Activated CD4-positive, alpha-beta T cell treated with anti-CD3 and anti-CD28 coated beads for 4 hours (primary cell): ENCODE measurements around the gene VEGFB.

ENCODE experiments used
- DNase-seq, 2 donors: peaks; one replicate each; pipeline ENCODE4 v3.0.0-alpha.2; 2020

Gene VEGFB

GRCh38 chr11:64284962-64285884 is 50.8 kb downstream of the VEGFB start, which contains the start of gene GPR137:
Gene GPR137 (plus strand): TSS chr11:64285848. CDS start chr11:64286525, 677 bp downstream.
- DNase-seq, result peak; percentile 90 to 91

DNA sequence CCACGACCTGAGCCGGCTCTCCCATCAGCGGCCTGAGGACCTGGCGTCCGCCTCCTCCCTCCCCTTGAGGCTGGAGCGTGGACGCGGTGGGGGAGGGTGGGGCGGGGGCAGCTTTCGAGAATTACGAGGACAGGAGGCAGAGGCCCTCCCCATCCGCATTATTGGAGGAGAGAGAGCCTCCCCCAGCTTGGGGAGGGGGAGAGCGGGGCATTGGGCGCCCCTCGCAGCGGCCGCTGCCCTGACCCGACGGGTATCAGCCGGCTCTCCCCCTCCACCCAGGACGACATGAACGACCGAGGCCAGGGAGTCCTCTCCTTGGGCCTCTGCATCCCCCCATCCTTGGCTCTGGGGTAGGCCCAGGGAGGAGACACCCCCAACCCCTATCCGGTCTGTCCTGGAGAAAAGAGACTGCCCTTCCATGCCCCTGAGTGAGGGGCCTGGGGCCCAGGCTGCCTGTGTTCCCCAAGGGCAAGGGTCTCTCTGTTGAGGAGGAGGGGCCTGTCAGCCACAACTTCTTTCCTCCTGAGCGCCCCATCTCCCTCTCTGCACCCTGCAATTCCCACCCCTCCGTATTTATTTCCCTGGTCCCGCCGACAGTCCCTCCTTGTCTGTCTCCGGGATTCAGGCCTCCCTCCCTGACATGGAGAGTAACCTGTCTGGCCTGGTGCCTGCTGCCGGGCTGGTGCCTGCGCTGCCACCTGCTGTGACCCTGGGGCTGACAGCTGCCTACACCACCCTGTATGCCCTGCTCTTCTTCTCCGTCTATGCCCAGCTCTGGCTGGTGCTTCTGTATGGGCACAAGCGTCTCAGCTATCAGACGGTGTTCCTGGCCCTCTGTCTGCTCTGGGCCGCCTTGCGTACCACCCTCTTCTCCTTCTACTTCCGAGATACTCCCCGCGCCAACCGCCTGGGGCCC is 51.8 kb downstream of the VEGFB start:
- no peak for DNase-seq

DNA sequence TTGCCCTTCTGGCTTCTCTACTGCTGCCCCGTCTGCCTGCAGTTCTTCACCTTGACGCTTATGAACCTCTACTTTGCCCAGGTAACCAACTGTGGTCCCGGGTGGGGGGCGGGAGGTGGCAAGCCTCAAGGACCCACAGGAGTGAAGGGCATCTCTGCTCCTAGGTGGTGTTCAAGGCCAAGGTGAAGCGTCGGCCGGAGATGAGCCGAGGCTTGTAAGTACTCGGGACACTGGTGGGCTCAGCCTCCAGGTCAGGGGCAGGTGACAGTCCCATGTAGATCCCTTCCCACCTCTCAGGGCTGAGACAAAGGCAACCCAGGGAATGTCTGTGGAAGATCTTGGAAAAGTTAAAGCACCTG is 52.4 kb downstream of the VEGFB start:
- no peak for DNase-seq

DNA sequence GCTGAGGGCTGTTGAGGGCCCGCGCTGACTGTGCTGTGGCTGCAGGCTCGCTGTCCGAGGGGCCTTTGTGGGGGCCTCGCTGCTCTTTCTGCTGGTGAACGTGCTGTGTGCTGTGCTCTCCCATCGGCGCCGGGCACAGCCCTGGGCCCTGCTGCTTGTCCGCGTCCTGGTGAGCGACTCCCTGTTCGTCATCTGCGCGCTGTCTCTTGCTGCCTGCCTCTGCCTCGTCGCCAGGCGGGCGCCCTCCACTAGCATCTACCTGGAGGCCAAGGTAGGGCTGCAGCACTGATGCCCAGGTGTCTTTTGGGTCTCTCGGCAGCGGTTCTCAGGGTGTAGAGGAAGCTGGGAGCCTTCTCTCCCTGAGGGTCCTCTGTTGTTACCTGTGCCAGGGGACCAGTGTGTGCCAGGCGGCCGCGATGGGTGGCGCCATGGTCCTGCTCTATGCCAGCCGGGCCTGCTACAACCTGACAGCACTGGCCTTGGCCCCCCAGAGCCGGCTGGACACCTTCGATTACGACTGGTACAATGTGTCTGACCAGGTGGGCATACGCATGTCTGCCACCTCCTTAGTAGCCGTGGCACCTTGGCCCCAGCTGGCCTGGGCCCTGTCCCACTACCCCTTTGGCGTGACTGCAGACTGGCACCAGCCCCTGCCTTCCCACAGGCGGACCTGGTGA is 53.4 kb downstream of the VEGFB start:
- DNase-seq, result no peak

- no peak for DNase-seq
Observed at GRCh38 chr11:64288353-64288750, 54.0 kb downstream of the VEGFB start.
